Subcutaneous abdominal adipose tissue (tissue), 5 donors: ENCODE measurements around the gene JAK2.
A peak's percentile ranks its signal among the peaks of the same experiment; 100 is the strongest.
"Not testable (repeated sequence)": the region's sequence is repeated elsewhere in the genome, so short reads cannot be mapped to it uniquely, and the experiment has no call there.

ENCODE experiments used
- H3K27ac ChIP-seq: one replicate; pipeline ENCODE4 v1.7.0; 2013; ENCODE audit warnings: low read depth, mild to moderate bottlenecking, inconsistent platforms, low read length, moderate library complexity
- H3K27me3 ChIP-seq, 5 donors: one replicate each; pipeline ENCODE4 v1.7.0; 2013; ENCODE audit warnings: low read length in 5 of 5, inconsistent platforms in 1 of 5; ENCODE audit not compliant: control insufficient read depth in 5 of 5, insufficient read depth in 4 of 5
- H3K36me3 ChIP-seq, 5 donors: one replicate each; pipeline ENCODE4 v1.7.0; 2013; ENCODE audit warnings: low read length in 5 of 5; ENCODE audit not compliant: control insufficient read depth in 5 of 5, insufficient read depth in 5 of 5
- H3K4me1 ChIP-seq, 5 donors: one replicate each; pipeline ENCODE4 v1.7.0; 2013; ENCODE audit warnings: low read length in 5 of 5, mild to moderate bottlenecking in 3 of 5, moderate library complexity in 1 of 5; ENCODE audit not compliant: control insufficient read depth in 5 of 5, insufficient read depth in 5 of 5
- H3K4me3 ChIP-seq, 5 donors: one replicate each; pipeline ENCODE4 v1.7.0; 2013; ENCODE audit warnings: low read length in 5 of 5, low read depth in 1 of 5
- H3K9ac ChIP-seq, 5 donors: one replicate each; pipeline ENCODE4 v1.7.0; 2013; ENCODE audit warnings: low read length in 5 of 5, mild to moderate bottlenecking in 4 of 5, moderate library complexity in 3 of 5
- H3K9me3 ChIP-seq, 5 donors: one replicate each; pipeline ENCODE4 v1.7.0; 2013; ENCODE audit warnings: low read length in 5 of 5; ENCODE audit not compliant: control insufficient read depth in 5 of 5
- donor health status: healthy.
- donor health status: healthy.
- donor health status: healthy.
- donor health status: healthy.
- donor health status: healthy.

JAK2 gene

DNA sequence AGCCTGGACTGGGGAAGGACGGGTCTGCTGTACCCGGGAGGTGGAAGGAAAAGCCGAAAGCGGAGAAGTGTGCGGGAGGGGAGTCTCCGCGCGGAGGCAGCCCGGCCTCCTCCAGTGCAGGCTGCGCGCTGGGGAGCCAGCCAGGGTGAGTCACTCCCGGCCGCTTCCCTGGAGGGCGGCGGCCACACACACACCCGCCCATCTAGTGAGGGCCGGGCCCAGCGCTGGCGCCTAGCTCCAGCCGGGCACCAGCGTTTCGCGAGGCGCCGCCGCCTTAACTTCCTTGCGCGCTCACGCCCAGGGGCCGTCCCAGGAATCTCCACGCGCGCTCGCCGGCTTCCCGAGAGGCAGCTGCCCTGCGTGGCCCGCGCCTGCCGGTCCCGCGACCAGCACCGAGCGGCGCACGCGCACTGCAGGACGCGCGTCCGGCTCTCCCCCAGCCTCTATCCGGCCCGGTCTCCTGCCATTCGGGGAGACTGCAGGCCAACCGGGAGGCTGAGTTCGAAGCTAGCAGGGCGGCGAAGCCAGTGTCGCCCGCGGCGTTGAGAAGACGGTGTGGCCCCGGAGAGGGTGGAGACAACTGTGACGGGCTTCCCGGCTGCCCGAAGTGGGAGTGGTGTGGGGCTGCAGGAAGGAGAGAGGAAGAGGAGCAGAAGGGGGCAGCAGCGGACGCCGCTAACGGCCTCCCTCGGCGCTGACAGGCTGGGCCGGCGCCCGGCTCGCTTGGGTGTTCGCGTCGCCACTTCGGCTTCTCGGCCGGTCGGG lies at the start of gene JAK2:
TSS of gene JAK2 (plus strand) at position 652 of the 765 bp plus-strand sequence. CDS start 36,716 bp downstream, outside the sequence.
- peak within 1 kb of the TSS; percentile 85 to 98 (median 90) for H3K9ac ChIP-seq
- H3K4me3 ChIP-seq: peak within 1 kb of the TSS; percentile 79 to 91 (median 84)
- H3K36me3 ChIP-seq: peaks cover 0 to 8% (median 0%) of the 10 kb centered on the region in 5 donors
- H3K9me3 ChIP-seq: no peaks in the 10 kb centered on the region
- H3K27me3 ChIP-seq: no peaks in the 10 kb centered on the region
- peak within 1 kb of the TSS; percentile 94 for H3K27ac ChIP-seq
- H3K4me1 ChIP-seq: peaks cover 6 to 62% (median 36%) of the 10 kb centered on the region in 5 donors

DNA sequence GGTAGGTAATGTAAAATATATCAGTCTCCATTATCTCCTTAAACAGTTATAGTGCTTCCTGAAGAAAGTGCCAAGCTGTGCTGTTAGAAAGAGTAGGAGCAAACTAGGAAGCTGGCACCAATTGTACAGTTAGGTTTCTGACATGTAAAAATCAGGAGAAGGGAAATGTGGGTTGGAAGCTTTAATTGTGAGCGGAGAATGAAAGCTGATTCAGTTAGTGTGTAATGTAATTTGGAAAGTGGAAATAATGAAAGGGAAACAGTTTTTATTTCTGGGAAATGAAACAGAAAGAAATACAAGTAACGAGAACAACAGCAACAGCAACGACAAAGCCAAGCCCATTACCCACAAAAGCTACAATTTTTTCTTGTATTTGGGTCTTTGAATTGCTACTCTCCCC lies 48.8 kb upstream of the JAK2 start:
- H3K27ac ChIP-seq: peak overlapping the region; percentile 12
- H3K4me3 ChIP-seq: peak overlapping the region in 3 of 5 donors; percentile 10 to 23 (median 18)
- peaks cover 0 to 43% (median 26%) of the 10 kb centered on the region in 5 donors for H3K4me1 ChIP-seq
- H3K9me3 ChIP-seq: no peaks in the 10 kb centered on the region
- no peaks in the 10 kb centered on the region for H3K36me3 ChIP-seq
- H3K9ac ChIP-seq: no peak overlapping the region
- H3K27me3 ChIP-seq: no peaks in the 10 kb centered on the region

- H3K4me3 ChIP-seq: peak overlapping the region in 1 of 5 donors; percentile 6
- H3K9me3 ChIP-seq: no peaks in the 10 kb centered on the region
- H3K4me1 ChIP-seq: peaks cover 0 to 43% (median 26%) of the 10 kb centered on the region in 5 donors
- no peaks in the 10 kb centered on the region for H3K36me3 ChIP-seq
- H3K9ac ChIP-seq: no peak overlapping the region
- H3K27me3 ChIP-seq: no peaks in the 10 kb centered on the region
- H3K27ac ChIP-seq: peak overlapping the region; percentile 20
Measured at GRCh38 chr9:4936823-4937222, 48.2 kb upstream of the JAK2 start.

DNA sequence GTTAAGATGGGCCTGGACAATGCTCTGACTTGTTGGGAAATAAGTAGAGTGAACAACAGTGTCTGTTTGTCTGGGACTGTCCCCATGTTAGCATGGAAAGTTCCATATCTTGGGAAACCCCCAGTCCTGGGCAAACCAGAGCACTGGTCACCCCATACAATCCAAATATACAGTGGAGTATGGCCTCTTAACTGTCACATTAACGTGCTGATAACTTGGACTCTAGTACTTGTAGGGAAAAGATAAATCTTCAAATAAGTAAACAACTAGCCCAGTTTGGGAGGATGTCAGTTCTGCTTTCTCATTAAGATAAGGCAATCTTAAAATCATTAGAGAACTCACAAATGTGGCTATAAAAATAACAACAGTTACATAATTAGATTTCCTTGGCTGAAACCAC lies 47.6 kb upstream of the JAK2 start:
- H3K27me3 ChIP-seq: no peaks in the 10 kb centered on the region
- no peak overlapping the region for H3K9ac ChIP-seq
- no peaks in the 10 kb centered on the region for H3K9me3 ChIP-seq
- no peak overlapping the region for H3K27ac ChIP-seq
- H3K4me1 ChIP-seq: peaks cover 0 to 43% (median 26%) of the 10 kb centered on the region in 5 donors
- no peaks in the 10 kb centered on the region for H3K36me3 ChIP-seq
- no peak overlapping the region for H3K4me3 ChIP-seq

DNA sequence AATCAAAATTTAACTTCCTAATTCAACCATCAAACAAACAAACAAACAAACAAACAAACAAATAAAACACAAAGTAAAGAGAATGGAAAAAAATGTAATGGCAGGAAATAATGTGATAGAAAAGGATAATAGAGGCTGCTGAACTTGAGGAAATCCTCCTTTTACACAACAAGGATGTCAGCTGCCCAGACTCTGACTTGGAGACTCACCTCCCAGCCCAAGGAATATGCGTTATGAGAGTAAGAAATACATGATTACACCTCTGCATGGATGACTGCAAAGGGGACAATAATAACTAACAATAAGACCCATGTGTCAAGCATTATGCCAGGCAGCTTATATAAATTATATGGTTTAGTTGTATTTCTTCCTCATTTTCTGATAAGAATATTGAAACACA lies 46.6 kb upstream of the JAK2 start:
- Histone ChIP-seq H3K4me3 (no peak overlapping the region), H3K27me3 (no peaks in the 10 kb centered on the region), H3K9me3 (no peaks in the 10 kb centered on the region), H3K9ac (no peak overlapping the region), H3K27ac (no peak overlapping the region), H3K36me3 (no peaks in the 10 kb centered on the region), H3K4me1 (peaks cover 0 to 40% (median 26%) of the 10 kb centered on the region in 5 donors)

DNA sequence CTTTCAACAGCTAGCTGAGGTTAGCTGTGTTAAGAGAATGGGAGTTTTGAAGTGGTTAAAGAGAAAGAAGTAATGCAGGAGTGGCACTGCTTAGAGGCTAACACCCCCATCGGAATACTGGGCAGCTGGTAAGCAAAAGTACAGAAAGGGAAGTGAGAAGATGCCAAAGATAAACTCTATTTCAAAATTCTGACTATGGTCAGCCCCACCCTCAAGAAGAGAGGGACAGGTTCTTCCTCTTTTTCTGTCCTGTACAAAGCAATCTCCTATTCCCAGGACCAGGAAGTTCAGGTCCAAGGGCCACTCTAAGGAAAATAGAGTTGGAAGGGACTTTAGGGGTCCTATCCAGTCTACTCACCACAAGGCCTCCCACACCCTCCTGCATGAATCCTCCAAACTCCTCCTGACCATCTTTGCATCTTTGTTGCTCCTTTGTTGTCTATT lies 45.9 kb upstream of the JAK2 start:
- no peaks in the 10 kb centered on the region for H3K36me3 ChIP-seq
- no peak overlapping the region for H3K27ac ChIP-seq
- no peak overlapping the region for H3K4me3 ChIP-seq
- H3K9ac ChIP-seq: no peak overlapping the region
- no peaks in the 10 kb centered on the region for H3K27me3 ChIP-seq
- H3K4me1 ChIP-seq: peaks cover 0 to 40% (median 26%) of the 10 kb centered on the region in 5 donors
- no peaks in the 10 kb centered on the region for H3K9me3 ChIP-seq

DNA sequence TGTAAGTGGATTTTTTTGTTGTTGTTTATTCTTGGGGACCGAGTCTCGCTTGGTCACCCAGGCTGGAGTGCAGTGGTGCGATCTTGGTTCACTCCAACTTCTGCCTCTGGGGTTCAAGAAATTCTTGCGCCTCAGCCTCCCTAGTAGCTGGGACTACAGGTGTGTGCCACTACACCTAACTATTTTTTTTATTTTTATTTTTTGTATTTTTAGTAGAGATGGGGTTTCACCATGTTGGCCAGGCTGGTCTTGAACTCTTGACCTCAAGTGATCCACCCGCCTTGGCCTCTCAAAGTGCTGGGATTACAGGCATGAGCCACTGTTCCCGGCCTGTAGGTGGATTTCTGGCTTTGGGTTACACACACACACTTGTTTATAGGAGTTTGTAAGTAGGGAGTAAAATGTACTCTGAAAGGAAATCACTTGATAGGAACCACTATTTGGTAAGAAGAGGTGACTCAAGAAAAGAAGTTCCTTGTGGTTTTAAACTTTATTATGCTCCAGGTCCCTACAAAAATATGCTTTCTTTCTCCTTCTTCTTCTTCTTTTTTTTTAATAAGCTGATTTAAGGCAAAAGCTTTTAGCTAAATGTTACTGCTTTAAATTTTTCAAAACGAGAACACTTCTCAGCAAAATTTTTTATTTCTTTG lies 42.9 kb upstream of the JAK2 start:
- not testable (repeated sequence) for H3K27ac ChIP-seq, H3K27me3 ChIP-seq, H3K9ac ChIP-seq, H3K9me3 ChIP-seq, H3K4me3 ChIP-seq, H3K36me3 ChIP-seq
- H3K4me1 ChIP-seq: peaks cover 0 to 18% (median 11%) of the 10 kb centered on the region in 5 donors

- H3K27ac ChIP-seq: no peak overlapping the region
- H3K9ac ChIP-seq: no peak overlapping the region
- no peak overlapping the region for H3K4me3 ChIP-seq
- no peaks in the 10 kb centered on the region for H3K9me3 ChIP-seq
- peaks cover 0 to 9% (median 0%) of the 10 kb centered on the region in 5 donors for H3K4me1 ChIP-seq
- no peaks in the 10 kb centered on the region for H3K27me3 ChIP-seq
- no peaks in the 10 kb centered on the region for H3K36me3 ChIP-seq
Measured at GRCh38 chr9:4943346-4943745, 41.7 kb upstream of the JAK2 start.

- not testable (repeated sequence) for H3K9me3 ChIP-seq, H3K9ac ChIP-seq, H3K4me3 ChIP-seq, H3K4me1 ChIP-seq, H3K27me3 ChIP-seq, H3K27ac ChIP-seq, H3K36me3 ChIP-seq
Measured at GRCh38 chr9:4944431-4945211, 40.5 kb upstream of the JAK2 start.

- no peaks in the 10 kb centered on the region for H3K9me3 ChIP-seq
- no peak overlapping the region for H3K4me3 ChIP-seq
- H3K36me3 ChIP-seq: no peaks in the 10 kb centered on the region
- H3K4me1 ChIP-seq: no peaks in the 10 kb centered on the region
- no peaks in the 10 kb centered on the region for H3K27me3 ChIP-seq
- H3K9ac ChIP-seq: no peak overlapping the region
- no peak overlapping the region for H3K27ac ChIP-seq
Measured at GRCh38 chr9:4946937-4947336, 38.1 kb upstream of the JAK2 start.
